HepG2 (cell line): ENCODE results near the gene ODAD2.

Experiments used
- CREB1 ChIP-seq, 2 experiments: fragments of 450-650 bp in 1 of 2; IDR thresholded peaks; 2 replicates each; pipeline ENCODE4 v1.6.1; 2016 to 2017; ENCODE audit warnings: control low read depth in 1 of 2, mild to moderate bottlenecking in 1 of 2, missing compliant biosample characterization in 1 of 2, missing genetic modification characterization in 1 of 2
- DNMT3B ChIP-seq: conservative IDR thresholded peaks from 2 replicates; pipeline ENCODE4 v1.6.1; 2016; ENCODE audit warnings: missing biosample characterization, control low read depth
- EP300 ChIP-seq, 3 experiments: sonication (generic) in 1 of 3; formaldehyde crosslinking in 1 of 3; IDR thresholded peaks; 2 replicates each; pipeline versions ENCODE4 v1.5.1 to v1.6.1; 2011 to 2020; ENCODE audit warnings: low read depth in 2 of 3, low read length in 2 of 3, borderline replicate concordance in 1 of 3, improper control_type of control experiment in 1 of 3, mild to moderate bottlenecking in 1 of 3, missing genetic modification reagents in 1 of 3, moderate library complexity in 1 of 3
- FOXA1 ChIP-seq, 2 experiments: fragments of 450-650 bp in 1 of 2; sonication (generic) in 1 of 2; formaldehyde crosslinking in 1 of 2; IDR thresholded peaks; 2 replicates each; pipeline versions ENCODE4 v1.4.0 to v1.6.1; 2016 to 2020; ENCODE audit warnings: missing genetic modification reagents in 1 of 2
- KLF6 ChIP-seq: IDR thresholded peaks from 2 replicates; pipeline ENCODE4 v1.8.0; 2016; ENCODE audit warnings: missing biosample characterization, missing genetic modification reagents
- MXD1 ChIP-seq: sonication (generic); formaldehyde crosslinking; IDR thresholded peaks from 2 replicates; pipeline ENCODE4 v1.4.0; 2020; ENCODE audit warnings: mild to moderate bottlenecking, missing genetic modification reagents
- MXD4 ChIP-seq: IDR thresholded peaks from 2 replicates; pipeline ENCODE4 v1.6.1; 2016; ENCODE audit warnings: mild to moderate bottlenecking, missing biosample characterization, missing genetic modification reagents
- PCBP1 ChIP-seq: fragments of 200-400 bp; formaldehyde crosslinking; IDR thresholded peaks from 2 replicates; pipeline ENCODE4 v1.6.1; 2017; ENCODE audit warnings: mild to moderate bottlenecking, low read depth, low read length, borderline replicate concordance
- POLR2A ChIP-seq, 2 experiments: IDR thresholded peaks; 2 replicates each; pipeline ENCODE4 v1.6.1; 2011; ENCODE audit warnings: low read depth in 2 of 2, low read length in 2 of 2, mild to moderate bottlenecking in 1 of 2, moderate library complexity in 1 of 2; ENCODE audit not compliant: insufficient read depth in 1 of 2
- SMAD3 ChIP-seq: sonication (generic); formaldehyde crosslinking; IDR thresholded peaks from 2 replicates; pipeline ENCODE4 v1.4.0; 2020; ENCODE audit warnings: missing genetic modification reagents
- STAG1 ChIP-seq: sonication (generic); formaldehyde crosslinking; IDR thresholded peaks from 2 replicates; pipeline ENCODE4 v1.4.0; 2020; ENCODE audit warnings: missing genetic modification reagents
- ZNF558 ChIP-seq: sonication (generic); formaldehyde crosslinking; IDR thresholded peaks from 2 replicates; pipeline ENCODE4 v1.9.0; 2022; ENCODE audit warnings: mild to moderate bottlenecking, missing genetic modification reagents, borderline replicate concordance
- TF ChIP-seq, protein P1 (sequence below): conservative IDR thresholded peaks from 2 replicates; pipeline ENCODE4 v1.6.1; 2018; ENCODE audit warnings: missing genetic modification reagents
- TF ChIP-seq, protein P2 (sequence below): sonication (generic); formaldehyde crosslinking; conservative IDR thresholded peaks from 2 replicates; pipeline ENCODE4 v1.4.0; 2020; ENCODE audit warnings: missing genetic modification reagents

- no peak for TF ChIP-seq POLR2A (IDR thresholded peaks at IDR 0.05; ENCODE audit: insufficient read depth in 1 of 2, low read depth in 2 of 2, low read length in 2 of 2)
- TF ChIP-seq EP300 (IDR thresholded peaks at IDR 0.05; ENCODE audit: low read depth in 2 of 2, low read length in 2 of 2), result no peak
- no peak for TF ChIP-seq EP300 (CRISPR knock-in tag; IDR thresholded peaks at IDR 0.05; ENCODE audit: borderline replicate concordance)
- TF ChIP-seq CREB1 (IDR thresholded peaks at IDR 0.05), result no peak
- no peak for TF ChIP-seq CREB1 (CRISPR knock-in tag; IDR thresholded peaks at IDR 0.05)
- TF ChIP-seq ZNF558 (CRISPR knock-in tag), result no peak
- no peak for TF ChIP-seq STAG1 (CRISPR knock-in tag)
- no peak for TF ChIP-seq DNMT3B
- no peak for TF ChIP-seq FOXA1 (IDR thresholded peaks at IDR 0.05)
- TF ChIP-seq FOXA1 (CRISPR knock-in tag; IDR thresholded peaks at IDR 0.05), result no peak
- no peak for TF ChIP-seq MXD4 (CRISPR knock-in tag)
- no peak for TF ChIP-seq MXD1 (CRISPR knock-in tag)
- TF ChIP-seq, protein P1, sequence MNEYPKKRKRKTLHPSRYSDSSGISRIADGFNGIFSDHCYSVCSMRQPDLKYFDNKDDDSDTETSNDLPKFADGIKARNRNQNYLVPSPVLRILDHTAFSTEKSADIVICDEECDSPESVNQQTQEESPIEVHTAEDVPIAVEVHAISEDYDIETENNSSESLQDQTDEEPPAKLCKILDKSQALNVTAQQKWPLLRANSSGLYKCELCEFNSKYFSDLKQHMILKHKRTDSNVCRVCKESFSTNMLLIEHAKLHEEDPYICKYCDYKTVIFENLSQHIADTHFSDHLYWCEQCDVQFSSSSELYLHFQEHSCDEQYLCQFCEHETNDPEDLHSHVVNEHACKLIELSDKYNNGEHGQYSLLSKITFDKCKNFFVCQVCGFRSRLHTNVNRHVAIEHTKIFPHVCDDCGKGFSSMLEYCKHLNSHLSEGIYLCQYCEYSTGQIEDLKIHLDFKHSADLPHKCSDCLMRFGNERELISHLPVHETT (CRISPR knock-in tag), result no peak
- TF ChIP-seq, protein P2, sequence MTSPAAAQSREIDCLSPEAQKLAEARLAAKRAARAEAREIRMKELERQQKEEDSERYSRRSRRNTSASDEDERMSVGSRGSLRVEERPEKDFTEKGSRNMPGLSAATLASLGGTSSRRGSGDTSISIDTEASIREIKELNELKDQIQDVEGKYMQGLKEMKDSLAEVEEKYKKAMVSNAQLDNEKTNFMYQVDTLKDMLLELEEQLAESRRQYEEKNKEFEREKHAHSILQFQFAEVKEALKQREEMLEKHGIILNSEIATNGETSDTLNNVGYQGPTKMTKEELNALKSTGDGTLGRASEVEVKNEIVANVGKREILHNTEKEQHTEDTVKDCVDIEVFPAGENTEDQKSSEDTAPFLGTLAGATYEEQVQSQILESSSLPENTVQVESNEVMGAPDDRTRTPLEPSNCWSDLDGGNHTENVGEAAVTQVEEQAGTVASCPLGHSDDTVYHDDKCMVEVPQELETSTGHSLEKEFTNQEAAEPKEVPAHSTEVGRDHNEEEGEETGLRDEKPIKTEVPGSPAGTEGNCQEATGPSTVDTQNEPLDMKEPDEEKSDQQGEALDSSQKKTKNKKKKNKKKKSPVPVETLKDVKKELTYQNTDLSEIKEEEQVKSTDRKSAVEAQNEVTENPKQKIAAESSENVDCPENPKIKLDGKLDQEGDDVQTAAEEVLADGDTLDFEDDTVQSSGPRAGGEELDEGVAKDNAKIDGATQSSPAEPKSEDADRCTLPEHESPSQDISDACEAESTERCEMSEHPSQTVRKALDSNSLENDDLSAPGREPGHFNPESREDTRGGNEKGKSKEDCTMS (CRISPR knock-in tag), result no peak
- TF ChIP-seq KLF6 (CRISPR knock-in tag), result no peak
- TF ChIP-seq PCBP1, result no peak
- TF ChIP-seq SMAD3 (CRISPR knock-in tag), result no peak
Measured at GRCh38 chr10:27816320-27816719, 182.6 kb downstream of the ODAD2 start.
